ENCODE measurements around the gene HECTD4.
"Not testable (repeated sequence)": the region's sequence is repeated elsewhere in the genome, so short reads cannot be mapped to it uniquely, and the experiment has no call there.

DNA sequence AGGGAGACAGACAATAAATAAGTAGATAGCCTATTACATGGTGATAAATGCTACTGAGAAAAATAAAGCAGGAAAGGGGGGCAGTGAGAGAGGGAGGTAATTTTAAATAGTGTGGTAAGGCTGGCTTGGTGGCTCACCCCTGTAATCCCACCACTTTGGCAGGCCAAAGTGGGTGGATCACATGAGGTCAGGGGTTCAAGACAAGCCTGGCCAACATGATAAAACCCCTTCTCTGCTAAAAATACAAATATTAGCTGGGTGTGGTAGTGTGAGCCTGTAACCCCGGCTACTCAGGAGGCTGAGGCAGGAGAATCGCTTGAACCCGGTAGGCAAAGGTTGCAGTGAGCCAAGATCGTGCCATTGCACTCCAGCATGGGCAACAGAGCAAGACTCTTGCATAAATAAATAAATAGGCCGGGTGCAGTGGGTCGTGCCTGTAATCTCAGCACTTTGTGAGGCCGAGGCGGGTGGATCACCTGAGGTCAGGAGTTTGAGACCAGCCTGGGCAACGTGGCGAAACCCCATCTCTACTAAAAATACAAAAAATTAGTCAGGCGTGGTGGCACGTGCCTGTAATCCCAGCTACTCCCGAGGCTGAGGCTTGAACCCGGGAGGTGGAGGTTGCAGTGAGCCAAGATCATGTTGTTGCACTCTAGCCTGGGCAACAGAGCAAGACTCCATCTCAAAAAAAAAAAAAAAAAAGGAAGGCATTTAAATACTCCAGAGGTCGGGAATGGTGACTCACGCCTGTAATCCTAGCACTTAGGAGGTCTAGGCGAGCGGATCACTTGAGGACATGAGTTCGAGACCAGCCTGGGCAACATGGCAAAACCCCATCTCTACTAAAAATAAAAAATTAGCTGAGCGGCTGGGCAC lies 271.2 kb downstream of the HECTD4 start:
- TF ChIP-seq, protein P1, sequence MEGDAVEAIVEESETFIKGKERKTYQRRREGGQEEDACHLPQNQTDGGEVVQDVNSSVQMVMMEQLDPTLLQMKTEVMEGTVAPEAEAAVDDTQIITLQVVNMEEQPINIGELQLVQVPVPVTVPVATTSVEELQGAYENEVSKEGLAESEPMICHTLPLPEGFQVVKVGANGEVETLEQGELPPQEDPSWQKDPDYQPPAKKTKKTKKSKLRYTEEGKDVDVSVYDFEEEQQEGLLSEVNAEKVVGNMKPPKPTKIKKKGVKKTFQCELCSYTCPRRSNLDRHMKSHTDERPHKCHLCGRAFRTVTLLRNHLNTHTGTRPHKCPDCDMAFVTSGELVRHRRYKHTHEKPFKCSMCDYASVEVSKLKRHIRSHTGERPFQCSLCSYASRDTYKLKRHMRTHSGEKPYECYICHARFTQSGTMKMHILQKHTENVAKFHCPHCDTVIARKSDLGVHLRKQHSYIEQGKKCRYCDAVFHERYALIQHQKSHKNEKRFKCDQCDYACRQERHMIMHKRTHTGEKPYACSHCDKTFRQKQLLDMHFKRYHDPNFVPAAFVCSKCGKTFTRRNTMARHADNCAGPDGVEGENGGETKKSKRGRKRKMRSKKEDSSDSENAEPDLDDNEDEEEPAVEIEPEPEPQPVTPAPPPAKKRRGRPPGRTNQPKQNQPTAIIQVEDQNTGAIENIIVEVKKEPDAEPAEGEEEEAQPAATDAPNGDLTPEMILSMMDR (IDR thresholded peaks at IDR 0.05): not testable (repeated sequence)
- TF ChIP-seq POLR2A (IDR thresholded peaks at IDR 0.05): not testable (repeated sequence)
